HG03064 (cell line): ENCODE measurements around the gene RCN2.
A peak's percentile ranks its signal among the peaks of the same experiment; 100 is the strongest.
"Not testable (repeated sequence)": the region's sequence is repeated elsewhere in the genome, so short reads cannot be mapped to it uniquely, and the experiment has no call there.

Source experiments
- ATAC-seq: cut with Tn5 transposase; IDR thresholded peaks from one replicate; pipeline ENCODE4 v1.9.1; 2021; ENCODE audit warnings: low read depth; ENCODE audit not compliant: unreplicated experiment

Gene RCN2, protein sequence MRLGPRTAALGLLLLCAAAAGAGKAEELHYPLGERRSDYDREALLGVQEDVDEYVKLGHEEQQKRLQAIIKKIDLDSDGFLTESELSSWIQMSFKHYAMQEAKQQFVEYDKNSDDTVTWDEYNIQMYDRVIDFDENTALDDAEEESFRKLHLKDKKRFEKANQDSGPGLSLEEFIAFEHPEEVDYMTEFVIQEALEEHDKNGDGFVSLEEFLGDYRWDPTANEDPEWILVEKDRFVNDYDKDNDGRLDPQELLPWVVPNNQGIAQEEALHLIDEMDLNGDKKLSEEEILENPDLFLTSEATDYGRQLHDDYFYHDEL

DNA sequence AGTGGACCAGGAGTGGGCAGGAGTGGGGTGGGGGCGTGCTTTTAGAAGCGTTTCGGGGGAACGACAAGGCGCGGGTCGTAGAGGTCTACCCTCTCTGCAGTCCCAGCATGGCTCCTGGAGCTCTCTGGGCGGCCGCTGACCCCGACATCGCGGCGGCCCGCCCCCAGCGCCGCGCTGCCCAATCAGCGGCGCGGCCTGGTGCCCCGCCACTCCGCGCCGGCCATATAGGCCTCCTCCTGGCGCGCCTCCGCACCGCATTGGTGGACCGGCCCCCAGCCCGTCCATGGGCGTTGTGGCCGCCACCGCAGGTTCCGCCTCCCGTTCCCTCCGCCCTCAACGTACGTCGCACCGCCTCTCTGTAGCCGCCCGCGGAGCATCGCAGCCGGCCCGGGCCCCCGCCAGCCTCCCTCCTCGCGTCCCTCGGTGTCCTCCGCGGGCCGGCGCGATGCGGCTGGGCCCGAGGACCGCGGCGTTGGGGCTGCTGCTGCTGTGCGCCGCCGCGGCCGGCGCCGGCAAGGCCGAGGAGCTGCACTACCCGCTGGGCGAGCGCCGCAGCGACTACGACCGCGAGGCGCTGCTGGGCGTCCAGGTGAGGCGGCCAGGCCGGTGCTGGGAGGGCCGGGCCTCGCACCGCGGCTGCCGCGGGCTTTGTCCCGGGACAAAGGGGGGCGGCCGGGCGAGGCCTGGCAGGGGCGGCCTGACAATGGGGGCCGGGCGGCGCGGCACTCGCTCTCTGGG lies at the start of gene RCN2:
RCN2 (plus strand) TSS at position 353 of the 738 bp plus-strand sequence; CDS start at position 446, 93 bp downstream.
- peak; percentile 96 for ATAC-seq

DNA sequence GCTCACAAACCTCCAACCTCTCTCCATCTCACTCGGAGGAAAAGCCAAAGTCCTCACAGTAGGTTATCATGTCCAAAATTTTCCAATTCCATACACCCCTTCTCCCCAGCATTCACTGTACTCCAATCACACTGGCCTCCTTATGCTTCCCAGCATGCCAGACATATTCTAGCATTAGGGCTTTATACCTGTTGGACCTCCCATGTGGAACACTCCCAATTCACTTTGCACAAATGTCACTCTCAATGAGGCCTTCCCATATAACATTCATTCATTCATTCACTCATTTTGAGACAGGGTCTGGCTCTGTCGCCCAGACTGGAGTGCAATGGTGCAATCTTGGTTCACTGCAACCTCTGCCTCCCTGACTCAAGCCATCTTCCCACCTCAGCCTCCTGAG lies 46.3 kb upstream of the RCN2 start:
- no peak for ATAC-seq

DNA sequence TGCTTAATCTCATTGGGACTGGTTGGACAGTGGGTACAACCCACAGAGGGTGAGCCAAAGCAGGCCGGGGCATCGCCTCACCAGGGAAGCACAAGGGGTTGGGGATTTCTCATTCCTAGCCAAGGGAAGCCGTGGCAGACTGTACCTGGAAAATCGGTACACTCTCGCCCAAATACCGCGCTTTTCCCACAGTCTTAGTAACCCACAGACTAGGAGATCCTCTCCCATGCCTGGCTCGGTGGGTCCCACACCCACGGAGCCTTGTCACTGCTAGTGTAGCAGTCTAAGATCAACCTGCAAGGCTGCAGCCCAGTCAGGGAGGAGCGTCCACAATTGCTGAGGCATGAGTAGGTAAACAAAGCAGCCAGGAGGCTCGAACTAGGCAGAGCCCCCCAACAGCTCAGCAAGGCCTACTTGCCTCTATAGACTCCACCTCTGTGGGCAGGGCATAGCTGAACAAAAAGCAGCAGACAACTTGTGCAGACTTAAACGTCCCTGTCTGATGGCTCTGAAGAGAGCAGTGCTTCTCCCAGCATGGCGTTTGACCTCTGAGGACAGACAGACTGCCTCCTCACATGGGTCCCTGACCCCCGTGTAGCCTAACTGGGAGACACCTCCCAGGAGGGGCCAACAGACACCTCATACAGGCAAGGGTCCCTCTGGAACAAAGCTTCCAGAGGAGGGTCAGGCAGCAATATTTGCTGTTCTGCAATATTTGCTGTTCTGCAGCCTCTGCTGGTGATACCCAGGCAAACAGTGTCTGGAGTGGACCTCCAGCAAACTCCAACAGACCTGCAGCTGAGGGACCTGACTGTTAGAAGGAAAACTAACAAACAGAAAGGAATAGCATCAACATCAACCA lies 44.0 kb upstream of the RCN2 start:
- ATAC-seq, result not testable (repeated sequence)

DNA sequence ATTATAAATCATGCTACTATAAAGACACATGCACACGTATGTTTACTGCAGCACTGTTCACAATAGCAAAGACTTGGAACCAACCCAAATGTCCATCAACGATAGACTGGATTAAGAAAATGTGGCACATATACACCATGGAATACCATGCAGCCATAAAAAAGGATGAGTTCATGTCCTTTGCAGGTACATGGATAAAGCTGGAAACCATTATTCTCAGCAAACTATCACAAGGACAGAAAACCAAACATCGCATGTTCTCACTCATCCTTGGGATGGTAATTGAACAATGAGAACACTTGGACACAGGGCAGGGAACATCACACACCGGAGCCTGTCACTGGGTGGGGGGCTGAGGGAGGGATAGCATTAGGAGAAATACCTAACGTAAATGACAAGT lies 38.7 kb upstream of the RCN2 start:
- ATAC-seq, result not testable (repeated sequence)

DNA sequence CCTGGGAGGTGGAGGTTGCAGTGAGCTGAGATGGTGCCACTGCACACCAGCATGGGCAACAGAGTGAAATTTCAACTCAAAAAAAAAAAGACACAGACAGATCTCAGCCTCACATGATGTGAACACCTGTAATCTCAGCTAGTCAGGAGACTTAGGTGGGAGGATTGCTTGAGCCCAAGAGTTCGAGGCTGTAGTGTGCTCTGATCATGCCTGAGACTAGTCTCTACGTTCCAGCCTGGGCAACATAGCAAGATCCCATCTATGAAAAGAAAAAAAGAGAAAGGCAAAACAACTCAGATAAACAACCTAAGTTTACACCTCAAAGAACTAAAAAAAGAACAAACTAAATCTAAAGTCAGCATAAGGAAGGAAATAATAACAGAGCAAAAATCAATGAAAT lies 37.4 kb upstream of the RCN2 start:
- no peak for ATAC-seq

DNA sequence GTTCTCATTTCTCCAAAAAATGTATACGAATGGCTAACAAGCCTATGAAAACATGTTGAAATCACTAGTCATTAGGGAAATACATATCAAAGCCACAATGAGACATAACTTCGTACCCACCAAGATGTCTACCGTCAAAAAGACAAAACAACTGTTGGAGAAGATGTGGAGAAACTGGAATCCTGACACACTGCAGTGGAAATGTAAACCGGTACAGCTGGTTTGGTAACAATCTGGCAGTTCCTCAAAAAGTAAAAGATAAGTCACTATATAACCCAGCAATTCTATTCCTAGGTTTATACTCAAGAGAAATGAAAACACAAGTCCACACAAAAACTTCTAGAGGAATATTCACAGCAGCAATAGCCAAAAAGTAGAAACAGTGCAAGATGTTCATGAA lies 33.4 kb upstream of the RCN2 start:
- no peak for ATAC-seq

DNA sequence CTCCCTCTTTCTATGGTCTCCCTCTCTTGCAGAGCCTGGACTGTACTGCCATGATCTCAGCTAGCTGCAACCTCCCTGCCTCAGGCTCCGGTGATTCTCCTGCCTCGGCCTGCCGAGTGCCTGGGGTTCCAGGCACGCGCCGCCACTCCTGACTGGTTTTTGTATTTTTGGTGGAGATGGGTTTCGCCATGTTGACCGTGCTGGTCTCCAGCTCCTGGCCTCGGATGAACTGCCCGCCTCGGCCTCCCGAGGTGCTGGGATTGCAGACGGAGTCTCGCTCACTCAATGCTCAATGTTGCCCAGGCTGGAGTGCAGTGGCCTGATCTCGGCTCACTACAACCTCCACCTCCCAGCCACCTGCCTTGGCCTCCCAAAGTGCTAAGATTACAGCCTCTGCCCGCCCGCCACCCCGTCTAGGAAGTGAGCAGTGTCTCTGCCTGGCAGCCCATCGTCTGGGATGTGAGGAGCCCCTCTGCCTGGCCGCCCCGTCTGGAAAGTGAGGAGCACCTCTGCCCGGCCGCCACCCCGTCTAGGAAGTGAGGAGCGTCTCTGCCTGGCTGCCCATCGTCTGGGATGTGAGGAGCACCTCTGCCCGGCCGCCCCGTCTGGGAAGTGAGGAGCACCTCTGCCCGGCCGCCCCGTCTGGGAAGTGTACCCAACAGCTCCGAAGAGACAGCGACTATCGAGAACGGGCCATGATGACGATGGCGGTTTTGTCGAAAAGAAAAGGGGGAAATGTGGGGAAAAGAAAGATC lies 32.2 kb upstream of the RCN2 start:
- ATAC-seq, result not testable (repeated sequence)

DNA sequence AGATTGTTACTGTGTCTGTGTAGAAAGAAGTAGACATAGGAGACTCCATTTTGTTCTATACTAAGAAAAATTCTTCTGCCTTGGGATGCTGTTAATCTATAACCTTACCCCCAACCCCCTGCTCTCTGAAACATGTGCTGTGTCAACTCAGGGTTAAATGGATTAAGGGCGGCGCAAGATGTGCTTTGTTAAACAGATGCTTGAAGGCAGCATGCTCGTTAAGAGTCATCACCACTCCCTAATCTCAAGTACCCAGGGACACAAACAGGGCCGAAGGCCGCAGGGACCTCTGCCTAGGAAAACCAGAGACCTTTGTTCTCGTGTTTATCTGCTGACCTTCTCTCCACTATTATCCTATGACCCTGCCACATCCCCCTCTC lies 31.6 kb upstream of the RCN2 start:
- ATAC-seq, result not testable (repeated sequence)

DNA sequence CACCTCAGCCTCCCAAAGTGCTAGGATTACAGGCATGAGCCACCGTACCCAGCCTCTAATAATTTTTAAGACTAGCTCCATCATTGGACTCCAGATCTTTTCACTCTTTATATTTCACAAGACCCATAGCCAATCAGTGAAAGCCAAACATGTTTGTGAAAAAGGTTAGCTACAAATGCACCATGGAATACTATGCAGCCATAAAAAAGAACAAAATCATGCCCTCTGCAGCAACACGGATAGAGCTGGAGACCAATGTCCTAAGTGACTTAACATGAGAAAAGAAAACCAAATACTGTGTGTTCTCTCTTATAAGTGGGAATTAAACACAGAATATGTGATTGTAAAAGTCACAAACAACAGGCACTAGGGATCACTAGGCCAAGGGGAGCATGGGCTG lies 29.6 kb upstream of the RCN2 start:
- no peak for ATAC-seq

DNA sequence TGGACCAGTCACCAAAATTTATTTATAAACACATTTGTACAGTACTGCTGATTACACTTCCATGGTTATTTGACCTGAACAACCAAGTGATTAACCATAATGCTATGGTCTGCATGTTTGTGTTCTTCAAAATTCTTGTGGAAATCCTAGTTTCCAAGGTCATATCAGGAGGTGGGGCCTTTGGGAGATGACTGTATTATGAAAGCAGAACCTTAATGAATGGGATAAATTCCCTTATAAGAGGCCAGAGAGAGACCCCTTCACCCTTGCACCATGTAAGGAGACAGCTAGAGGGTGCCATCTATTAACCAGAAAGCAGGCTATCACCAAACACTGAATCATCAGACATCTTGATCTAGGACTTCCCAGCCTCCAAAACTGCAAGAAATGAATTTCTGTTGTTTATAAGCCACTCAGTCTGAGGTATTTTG lies 28.3 kb upstream of the RCN2 start:
- ATAC-seq, result no peak

DNA sequence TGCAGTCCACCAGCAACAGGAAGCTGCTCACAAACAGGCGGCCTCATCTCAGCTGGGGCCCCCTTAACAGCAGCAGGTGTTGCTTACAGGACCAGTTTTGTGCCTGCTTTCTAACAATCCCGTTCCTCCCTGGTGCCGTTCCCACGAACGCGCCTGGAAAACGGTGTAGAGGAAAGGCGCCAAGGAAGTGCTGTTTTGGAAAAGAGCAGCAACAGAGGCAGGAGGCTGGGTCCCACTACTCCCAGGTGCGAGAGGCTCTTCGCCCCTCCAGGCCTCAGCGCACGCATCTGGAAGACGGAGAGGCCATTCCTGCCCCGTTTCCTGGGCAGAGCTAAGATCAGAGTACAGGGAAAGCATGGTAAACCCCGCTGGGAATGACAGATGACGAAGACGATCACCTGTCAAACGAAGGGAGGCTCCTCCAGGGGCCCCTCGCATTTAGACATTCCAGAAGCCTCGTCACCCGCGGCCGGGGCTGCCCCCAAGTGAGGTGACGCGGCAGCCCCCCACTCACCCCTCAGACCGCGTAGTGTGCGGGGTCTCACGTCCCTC lies 27.0 kb upstream of the RCN2 start:
- peak; percentile 18 for ATAC-seq

DNA sequence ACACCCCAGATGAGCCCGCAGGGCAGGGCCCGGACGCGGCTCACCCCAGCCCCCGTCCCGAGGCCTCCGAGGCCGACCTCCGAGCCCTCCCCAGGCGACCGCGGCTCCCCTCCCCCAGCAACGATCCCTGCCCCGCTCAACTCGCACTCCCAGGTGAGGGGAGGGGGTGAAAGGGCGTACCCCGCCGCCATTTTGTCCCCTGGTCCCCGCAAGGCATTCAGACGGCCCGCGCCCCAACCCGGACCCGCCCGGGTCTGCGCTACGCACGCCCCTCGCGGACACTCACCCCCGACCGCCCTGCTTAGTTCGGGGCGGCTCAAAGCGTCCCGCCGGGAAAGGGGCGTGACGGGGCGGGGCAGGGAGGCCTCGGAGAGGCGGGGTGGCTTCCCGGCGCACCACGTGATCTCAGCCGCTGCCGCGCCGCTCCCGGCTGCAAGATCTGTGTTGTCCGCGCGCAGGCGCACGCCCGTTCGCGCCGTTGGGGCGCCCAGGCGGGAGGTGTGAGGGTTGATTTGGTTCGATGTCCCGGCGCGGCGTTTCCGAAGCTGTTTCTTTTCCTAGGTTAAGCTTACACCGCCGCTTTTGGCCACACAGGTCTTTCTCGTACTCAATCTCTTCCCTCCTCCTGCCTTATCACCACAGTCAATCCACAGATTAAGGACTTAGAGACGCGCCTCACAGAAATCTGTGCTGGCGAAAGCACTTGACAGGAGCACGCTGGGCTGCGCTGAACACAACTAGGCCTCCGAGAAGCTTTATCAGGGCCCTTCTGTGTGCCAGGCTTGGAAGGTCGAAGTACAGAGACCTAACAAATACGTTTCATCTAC lies 26.3 kb upstream of the RCN2 start, which contains the start of gene SCAPER:
SCAPER (minus strand) TSS at position 328 of the 827 bp plus-strand sequence. CDS start 21,523 bp downstream, outside the sequence.
- peak; percentile 73 for ATAC-seq

DNA sequence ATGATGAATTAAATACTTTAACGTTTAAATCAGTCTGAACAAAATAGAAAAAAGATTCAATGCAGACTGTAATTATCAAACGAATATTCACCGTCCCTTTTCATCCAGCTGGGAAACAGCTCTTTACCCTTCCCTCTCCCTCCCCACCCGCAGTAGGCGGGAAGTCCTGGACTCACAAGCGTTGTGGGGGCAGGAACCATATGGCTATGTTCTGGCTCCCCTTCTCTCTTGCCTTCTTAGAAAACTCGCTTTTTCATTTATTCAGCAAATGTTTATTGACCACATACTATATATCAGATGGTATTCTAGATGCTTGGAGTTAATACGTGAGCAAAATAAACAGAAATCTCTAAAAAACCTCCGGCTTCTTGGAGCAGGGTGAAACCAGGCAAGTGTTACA lies 25.7 kb upstream of the RCN2 start:
- no peak for ATAC-seq

DNA sequence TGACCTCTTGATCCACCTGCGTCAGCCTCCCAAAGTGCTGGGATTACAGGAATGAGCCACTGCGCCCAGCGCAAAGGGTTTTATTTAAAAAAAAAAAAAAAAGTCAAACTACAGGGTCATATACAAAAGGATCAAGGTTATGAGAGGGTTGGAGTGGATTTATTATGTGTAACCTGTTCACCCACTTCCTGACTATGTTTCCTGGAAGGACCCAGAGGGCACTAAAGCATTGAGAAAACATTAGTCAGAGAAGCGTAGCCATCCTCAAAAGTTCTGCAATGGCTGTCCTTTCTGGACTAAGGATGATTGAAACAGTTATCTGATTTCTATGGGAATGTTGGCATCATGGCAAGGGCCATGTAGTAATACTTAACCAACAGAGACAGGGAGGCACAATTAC lies 19.1 kb upstream of the RCN2 start:
- ATAC-seq, result no peak

DNA sequence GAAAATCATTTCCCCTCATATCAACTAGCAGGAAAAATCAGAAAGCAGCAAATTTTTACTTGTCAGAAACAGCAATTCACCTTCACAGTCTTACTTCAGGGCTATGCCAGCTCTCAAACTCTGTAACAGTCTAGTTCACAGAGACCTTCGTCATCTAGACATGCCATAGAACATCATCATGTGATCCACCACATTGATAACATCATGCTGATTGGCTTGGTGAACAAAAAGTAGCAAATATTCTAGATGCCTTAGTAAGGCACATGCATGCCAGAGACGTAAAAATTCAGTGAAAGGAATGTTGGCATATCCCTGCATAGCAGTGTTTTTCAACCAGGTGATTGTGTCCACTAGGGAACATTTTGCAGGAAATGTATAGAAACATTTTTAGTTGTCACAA lies 17.8 kb upstream of the RCN2 start:
- ATAC-seq, result no peak

DNA sequence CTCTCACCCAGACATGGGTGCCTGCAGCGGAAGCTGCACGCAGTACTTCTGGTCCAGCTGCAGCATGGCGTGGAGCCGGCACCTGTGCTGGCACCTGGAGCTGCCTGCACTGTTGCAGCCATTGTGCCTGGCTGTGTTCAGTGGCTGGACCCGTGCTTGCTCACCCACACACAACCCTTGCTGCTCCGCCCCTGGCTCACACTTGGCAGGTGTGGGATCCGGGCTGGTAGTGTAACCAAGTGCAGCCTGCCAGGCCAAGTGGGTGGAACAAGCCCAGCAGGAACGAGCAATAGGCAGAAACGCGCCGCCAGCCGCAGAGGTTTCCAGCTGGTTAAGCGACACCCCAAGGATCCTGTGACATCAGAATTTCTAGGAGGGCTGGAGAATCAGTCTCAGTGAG lies 15.2 kb upstream of the RCN2 start:
- ATAC-seq, result no peak

DNA sequence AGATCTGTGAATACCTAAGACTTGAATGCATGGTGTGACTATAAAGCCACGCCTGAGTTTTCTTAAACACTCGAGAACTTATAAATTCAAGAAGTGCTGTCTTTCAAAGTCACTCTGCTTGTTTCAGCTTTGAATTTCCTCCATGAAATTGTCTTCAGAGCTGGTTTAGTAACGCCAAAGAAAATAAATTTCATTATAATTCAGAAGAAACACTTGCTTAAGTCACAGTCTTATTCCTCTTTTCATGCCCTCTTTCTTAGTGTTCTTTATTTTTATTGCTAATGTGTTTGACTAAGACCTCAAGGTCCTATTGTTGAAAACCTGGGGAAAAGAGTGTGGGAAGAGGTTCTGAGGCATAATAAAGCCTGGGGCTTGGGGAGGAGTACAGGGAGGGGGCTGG lies 3.3 kb upstream of the RCN2 start:
- ATAC-seq, result no peak

DNA sequence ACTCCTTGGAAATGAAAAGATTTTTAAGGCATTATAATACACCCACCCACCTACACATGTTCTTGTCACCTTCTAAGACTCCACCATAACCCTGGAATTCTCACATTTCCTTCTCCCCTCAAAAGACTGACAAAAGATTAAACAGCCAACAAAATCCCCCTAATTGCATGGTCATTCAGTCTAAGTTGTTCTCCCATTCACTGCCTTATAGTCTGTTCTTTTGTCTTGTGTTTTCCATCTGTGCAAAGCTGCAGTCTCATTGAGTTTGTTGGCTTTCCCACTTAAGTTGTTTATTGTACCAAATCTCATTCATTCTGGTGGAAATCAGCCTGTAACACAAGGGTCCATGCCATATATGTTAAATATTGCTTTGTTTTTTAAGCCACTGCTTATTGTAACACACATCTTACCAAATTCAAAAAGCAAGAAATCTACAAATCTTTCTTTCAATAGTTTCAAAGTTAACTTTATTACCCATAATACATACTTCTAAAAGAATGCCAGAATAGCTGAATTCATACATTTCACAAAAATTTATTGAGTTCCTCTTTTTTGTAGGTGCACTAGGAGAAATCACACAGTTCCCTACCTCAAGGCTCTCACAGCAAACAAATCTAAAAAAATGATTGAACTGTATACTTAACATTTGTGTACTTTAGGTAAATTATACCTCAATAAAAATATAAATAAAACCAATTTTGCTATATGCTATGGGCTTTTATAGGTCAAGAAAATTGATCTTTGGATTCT lies 2.4 kb upstream of the RCN2 start:
- ATAC-seq, result no peak
